ENCODE data around the gene PROK1.
"Not testable (repeated sequence)": the region's sequence is repeated elsewhere in the genome, so short reads cannot be mapped to it uniquely, and the experiment has no call there.

PROK1 gene

DNA sequence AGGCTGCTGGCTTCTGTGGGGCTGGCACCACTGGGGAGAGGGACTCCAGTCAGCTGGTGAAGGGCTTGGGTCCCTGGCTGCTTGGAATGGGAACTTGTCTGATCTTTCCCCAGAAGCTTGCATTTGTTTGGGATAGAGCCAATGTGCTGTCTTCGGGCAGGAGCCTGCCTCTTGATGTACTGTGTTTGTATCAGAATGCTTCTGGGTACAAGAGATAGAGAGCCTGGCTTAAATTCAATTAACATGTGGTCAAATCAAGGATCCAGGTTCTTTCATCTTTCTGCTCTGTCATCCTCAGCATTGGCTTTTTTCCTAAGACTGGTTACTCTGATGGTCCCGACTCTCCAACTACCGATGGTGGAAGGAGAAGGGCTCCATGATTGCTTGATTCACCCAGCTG, 16.0 kb upstream of the PROK1 start:
- DNase-seq, result no peak

DNA sequence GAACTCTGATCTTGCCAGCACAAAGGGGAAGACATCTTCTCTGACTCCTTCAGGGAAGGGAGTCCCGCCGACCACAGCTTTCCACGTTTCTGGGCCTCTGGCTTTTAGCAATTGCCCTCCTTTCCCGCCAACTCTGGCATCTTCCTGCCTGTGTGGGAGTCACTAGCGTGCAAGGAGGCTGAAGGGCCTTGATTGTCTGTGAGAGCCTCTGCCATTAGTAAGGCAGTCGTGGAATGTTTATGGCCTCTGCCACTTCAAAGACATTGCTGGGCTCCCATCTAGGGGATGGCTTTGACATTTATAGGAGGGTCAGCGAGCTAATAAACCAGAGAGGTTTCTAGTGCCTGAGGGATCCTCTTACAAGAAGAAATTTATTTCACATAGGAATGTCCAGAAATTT, 14.3 kb upstream of the PROK1 start:
- DNase-seq, result no peak

DNA sequence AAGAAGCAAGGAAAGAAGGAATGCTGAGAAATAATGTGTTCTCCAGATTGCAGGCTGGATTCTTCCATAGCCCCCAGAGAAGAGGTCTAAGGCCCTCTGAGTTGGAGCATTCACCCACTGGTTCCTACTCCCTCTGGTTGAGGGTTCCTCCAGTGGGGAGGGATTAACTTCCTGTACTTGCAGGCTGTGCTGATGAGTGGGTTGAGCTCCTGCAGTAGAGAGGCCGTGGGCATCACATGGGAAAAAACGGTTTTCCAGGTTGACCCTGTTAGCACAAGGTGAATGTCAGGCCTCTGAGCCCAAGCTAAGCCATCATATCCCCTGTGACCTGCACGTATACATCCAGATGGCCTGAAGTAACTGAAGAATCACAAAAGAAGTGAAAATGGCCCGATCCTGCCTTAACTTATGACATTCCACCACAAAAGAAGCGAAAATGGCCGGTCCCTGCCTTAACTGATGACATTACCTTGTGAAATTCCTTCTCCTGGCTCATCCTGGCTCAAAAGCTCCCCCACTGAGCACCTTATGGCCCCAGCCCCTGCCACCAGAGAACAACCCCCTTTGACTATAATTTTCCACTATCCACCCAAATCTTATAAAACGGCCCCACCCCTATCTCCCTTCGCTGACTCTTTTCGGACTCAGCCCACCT, 13.2 kb upstream of the PROK1 start:
- DNase-seq, result not testable (repeated sequence)

DNA sequence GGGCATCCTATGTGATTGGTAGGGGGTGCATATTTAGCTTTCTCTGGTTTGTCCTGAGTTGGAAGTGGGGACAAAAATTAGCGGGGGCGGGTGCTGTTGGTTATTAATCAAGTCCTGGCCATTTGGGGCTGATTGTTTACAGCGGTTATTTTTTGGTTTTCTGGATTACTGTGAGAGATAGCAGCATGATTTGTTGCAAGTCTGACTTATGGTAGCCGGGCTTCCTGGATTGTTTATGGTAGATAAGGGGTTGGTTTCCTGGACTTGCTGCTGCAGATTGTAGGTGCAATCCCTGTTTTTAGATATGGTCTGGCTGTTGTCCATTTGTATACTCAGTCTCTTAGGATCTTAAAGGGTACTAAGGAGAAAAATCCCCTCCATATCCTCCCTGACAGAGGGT, 12.1 kb upstream of the PROK1 start:
- DNase-seq, result no peak

DNA sequence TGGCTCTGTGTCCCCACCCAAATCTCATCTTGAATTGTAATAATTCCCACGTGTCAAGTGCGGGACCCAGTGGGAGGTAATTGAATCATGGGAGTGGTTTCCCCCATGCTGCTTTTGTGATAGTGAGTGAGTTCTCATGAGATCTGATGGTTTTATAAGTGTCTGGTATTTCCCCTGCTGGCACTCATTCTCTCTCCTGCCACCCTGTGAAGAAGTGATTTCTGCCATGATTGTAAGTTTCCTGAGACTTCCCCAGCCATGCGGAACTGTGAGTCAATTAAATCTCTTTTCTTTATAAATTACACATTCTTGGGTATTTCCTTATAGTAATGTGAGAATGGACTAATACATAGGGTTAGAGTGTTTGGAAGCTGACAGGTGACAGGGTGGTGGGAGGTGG, 11.1 kb upstream of the PROK1 start:
- DNase-seq, result not testable (repeated sequence)

DNA sequence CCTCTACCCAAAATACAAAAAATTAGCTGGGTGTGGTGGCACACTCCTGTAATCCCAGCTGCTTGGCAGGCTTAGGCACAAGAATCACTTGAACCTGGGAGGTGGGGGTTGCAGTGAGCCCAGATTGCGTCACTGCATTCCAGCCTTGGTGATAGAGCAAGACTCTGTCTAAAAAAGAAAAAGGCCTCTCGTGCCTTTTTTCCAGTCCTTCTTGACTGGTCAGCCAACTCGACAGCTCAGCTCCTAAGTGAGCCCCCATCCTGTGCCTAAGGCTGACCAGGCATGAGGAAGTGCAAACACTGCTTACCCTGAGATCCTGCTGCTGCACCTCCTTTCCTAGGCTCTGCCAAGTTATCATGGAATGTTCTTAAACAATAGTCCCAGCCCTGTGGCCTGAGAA, 10.1 kb upstream of the PROK1 start:
- no peak for DNase-seq

DNA sequence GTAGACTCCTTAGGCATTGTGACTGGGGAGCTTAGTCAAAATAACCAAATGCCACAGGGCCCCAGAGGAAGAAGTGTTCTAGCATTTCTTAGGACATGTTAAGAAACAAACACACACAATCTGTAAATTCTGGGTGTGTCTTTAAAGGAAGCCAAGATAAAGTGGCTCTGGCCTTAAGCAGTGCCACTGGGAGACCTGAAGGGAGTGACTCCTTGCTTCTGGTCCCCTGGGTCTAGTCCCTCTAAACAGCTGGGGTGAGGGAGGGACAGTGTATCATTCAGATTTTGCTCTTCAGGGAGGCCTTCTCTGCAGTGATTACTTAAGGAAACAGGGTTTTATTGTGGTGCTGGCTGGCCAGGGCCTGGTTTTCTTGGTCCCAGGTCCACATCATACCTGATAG, 9.1 kb upstream of the PROK1 start:
- DNase-seq, result no peak

DNA sequence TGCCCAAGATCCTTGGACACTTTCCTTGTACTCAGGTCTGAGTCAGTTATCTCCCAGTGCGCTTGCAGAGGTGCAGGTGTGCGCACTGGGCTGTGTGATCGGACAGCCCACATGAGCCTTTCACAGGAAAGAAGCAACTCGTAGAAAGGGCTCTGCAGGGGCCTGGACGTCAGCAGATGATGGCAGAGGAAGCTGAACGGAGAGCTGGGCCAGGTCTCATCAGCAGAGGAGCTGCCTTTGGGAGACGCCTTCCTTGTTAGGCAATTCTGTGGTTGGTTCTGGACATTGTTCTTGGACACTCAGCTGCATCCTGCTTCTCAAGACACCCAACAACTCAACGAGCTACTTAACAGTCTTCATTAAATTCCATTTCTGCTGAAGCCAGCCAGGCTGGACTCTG, 7.5 kb upstream of the PROK1 start:
- DNase-seq, result no peak

DNA sequence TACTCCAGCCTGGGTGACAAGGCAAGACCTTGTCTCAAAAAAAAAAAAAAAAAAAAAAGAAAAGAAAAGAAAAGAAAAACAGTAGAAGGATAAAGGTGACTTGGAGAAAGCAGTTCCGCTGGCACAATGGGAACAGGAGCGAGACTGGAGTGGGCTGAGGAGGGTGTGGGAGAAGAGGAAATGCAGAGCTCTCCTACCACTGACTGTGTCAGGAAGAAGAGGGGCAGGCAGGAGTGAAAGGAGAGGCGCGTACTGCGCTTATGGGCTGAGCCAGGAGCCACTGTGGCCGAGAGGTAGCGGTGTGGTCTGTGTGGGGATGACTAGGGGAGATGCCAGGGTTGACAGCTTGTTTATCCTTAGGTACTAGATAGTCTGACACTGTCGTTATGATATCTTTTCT, 6.4 kb upstream of the PROK1 start:
- DNase-seq, result no peak

DNA sequence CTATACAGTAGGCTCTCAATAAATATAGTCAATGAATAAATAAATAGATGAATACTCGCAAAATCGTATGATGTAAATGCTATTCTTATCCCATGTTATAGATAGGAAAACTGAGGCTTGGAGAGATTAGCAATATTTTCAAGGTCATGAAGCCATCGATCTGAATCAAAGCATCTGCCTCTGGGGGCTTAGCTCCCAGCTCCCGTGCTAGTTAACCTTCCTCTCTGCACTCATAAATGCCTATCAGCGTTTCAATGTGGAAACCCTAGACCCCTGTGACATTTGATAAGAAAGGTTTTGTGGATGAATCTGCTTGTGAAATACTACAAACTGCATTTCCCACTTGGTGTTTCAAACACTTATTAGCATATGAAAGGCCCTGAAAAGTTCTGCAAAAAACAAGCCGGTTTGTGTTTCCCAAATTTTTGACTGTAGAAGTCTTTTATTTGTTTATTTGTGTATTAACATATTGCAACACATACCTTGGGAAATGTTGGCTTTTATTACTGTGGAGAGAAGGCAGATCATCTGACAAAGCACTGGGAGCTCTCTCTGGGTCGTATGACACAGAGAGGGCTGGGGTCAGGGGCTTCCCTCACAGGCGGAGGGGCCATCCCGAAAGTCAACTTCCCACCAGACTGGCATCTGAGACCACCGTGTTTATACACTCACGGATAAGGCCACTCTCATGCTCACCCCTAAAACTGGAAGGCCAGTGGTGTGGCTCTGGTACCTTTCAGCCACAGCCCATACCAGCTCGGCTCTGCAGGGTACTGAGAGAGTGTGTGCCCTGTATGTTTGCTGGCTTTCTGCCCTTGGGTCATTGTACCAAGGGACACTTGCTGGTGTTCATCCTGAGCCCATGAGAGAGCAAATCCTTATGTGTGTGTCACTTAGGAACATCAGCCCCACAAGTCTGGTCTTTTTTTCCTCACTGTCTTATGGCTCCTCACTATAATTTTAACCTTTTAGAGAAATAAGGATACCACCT, 993 bp upstream of the PROK1 start:
- no peak for DNase-seq

DNA sequence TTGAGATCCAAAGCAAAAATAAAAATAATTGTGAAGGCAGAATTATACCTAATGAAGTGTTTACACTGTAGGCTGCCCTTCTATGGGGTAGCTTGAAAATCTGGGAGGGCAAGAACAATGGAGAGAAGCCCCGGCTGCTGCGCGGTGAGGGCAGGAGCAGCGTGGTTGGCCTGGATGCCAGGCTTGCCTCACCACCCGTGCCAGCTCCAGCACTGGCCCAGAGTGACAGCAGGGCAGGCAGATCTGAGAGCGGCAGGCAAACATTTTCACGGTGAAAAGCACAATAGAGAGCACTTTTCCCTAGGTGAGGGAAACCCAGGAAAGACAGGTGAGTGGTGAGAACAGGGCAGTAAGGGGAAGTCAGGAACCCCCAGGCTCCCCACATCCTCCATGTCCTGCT, 1.4 kb downstream of the PROK1 start:
- DNase-seq, result no peak

DNA sequence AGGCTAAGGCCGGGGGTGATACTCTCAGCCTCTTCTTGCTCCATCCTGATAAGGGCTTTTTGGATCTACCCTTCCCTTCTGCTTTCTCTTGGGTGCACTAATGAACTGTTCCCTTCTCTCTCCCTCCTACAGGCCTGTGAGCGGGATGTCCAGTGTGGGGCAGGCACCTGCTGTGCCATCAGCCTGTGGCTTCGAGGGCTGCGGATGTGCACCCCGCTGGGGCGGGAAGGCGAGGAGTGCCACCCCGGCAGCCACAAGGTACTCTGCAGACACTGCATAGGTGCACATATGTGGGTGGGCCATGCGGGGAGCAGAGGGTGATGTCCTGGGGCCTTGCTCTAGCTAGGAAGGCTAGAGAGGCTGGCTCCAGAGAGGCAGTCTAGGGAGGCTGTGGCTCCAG, 2.9 kb downstream of the PROK1 start:
- DNase-seq, result no peak

DNA sequence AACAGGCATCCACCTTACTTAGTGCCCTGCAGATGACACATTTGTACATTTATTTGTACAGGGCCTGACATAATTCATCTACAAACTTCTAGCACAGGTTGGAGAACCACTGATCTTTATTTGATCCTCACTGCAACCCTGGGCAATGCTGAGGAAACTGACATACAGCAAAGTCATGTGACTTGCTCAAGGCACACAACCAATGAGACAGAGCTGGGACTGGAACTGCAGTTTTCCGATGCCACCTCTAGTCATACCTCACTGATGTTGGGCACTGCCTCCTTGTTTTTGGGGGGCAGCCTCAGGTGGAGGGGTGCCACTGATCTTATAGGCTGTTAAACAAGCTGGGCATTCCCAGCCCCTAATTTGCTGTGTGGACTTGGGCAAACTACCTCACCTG, 3.4 kb downstream of the PROK1 start:
- no peak for DNase-seq

DNA sequence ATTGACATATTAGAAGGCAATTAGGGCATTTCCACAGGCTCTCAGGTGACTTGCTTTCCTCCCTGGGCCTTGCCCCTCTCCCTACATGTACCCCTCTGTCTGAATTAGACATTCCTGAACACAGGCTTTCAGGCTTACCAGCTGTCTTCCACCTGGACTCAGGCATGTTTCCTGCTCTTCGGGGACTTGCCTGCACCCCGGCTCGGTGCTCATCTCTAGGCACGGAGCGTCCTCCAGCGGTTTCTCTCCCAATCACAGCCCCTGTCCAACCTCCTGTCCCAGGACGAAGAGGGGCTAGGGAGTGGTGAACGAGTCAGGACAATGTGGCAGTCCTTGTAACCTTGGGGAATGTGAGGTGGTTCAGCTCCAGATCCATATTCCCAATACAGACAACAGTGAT, 4.2 kb downstream of the PROK1 start:
- no peak for DNase-seq

DNA sequence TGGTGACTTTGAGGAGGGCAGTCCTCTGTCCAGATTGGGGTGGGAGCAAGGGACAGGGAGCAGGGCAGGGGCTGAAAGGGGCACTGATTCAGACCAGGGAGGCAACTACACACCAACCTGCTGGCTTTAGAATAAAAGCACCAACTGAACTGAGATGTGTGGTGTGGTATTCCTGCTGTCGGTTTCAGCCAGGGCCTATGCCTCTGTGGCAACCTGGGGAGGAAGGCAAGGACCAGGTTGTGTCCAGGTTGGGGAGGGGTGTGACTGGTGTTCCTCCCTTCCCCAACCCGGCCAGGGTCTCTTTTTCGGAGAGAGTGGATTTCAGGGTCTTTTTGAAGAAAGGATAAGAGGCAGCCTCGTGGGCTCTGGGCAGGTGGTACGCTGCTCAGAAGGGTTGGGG, 6.3 kb downstream of the PROK1 start:
- no peak for DNase-seq

DNA sequence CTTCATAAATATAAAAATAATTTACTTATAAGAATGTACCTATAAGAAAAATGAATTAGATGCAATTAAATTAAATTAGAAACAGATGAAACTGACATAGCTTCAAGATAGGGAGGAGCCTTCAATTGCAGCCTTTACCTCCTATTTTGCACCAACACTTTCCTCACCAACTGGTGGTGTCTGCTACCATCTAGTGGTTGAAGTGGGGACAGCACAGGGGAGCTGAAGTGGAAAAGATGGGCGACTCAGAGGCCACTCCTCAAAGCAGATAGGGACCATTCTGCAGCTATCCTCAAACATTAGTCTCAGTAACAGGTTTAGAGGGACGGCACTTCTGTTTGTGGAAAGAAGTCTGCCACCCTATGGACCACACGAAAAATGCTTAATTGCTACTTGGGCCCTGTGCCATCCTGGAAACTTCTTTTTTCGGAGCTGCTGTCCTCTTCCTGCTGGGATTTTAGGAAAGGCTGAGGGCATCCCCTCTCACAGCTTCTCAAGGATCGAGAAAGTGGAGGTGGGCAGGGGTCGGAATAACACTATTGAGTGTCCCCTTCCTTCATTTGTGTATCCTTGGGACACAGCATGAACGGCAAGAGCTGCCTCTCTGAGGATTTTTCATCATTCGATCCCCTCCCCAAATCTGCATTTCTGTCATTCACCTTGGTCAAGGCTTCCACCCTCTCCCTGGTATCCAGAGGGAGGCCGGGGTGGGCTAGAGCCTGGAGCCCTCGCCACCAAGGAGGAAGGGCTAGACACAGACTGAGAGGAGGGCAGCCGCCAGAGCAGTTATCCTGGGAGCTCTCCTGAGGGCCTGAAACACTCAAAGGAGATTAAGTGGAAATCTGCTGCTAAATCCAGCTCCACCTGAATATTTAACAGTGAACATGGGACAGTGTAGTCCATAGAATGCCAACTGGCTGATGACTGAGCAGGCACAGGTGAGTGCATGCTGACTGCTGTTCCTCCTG, 9.6 kb downstream of the PROK1 start:
- peak; percentile 76 to 77 for DNase-seq

DNA sequence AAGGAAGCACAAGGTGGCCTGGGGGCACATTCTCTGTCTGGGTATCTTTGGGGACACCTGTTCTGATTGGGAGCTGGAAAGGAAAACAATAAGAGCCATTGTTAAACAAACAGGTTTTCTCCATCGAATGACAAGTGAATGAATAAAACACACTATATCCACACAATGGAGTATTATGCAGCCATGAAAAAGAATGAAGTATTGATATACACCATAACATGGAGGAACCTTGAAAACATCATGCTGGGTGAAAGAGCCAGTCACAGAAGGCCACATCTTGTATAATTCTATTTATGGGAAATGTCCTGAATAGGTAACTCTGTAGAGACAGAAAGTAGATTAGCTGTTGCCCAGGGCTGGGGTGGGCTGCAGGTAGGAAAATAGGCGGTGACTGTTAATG, 11.1 kb downstream of the PROK1 start:
- no peak for DNase-seq

DNA sequence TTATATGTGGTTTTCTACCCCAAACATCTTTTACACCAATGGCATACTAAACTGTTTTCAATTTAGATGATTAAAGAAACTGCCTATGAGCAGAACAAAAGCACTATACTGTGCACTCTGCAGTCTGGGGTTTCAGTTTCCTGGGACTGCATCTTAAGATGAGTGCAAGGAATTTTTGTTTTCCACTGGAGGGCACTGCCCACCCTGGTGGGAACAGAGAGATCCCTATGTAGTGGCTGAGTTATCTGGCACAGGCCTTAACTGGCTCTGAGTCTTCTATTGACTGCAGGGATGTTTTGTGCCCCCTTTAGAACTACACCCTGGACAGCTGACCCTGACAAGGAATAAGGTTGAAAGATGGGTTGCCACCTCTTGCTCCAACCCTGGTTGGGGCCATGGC, 12.0 kb downstream of the PROK1 start:
- no peak for DNase-seq

DNA sequence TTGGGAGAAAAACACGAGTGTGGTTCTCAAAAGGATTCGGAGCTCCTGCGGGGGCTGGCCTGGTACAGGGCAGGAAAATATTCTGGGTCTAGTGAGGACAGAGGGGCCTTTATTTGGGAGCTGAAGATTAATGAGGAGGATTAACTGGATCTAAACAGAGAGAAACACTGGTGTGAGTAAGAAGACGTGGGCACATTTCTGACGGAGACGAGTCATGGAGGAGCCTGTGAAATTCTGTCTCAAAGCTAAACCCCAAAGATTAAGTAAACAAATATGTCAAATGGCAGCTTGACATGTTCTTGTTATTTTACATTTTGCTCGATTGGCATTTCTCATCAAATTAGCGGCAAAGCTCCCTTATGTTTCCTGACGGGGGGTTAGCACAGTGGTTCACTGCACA, 12.8 kb downstream of the PROK1 start:
- no peak for DNase-seq

DNA sequence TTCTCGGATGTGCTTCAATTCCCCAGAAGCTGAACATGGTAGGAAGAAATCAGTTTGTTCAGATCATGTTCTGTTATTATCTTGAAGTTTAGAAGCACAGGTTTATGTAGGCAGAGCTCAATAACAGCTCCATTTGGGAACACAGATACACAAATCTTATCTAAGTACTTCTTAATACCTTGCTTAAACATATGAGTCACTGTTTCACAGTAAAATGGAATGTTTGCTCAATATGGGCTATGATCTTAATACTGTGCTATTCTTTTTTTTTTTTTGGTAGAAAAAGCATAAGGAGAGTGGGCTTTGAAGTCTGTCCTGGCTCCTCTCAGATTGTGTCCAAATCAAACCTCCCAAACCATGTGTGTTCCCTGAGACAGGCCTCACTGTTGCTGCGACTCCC, 13.4 kb downstream of the PROK1 start:
- DNase-seq, result no peak

DNA sequence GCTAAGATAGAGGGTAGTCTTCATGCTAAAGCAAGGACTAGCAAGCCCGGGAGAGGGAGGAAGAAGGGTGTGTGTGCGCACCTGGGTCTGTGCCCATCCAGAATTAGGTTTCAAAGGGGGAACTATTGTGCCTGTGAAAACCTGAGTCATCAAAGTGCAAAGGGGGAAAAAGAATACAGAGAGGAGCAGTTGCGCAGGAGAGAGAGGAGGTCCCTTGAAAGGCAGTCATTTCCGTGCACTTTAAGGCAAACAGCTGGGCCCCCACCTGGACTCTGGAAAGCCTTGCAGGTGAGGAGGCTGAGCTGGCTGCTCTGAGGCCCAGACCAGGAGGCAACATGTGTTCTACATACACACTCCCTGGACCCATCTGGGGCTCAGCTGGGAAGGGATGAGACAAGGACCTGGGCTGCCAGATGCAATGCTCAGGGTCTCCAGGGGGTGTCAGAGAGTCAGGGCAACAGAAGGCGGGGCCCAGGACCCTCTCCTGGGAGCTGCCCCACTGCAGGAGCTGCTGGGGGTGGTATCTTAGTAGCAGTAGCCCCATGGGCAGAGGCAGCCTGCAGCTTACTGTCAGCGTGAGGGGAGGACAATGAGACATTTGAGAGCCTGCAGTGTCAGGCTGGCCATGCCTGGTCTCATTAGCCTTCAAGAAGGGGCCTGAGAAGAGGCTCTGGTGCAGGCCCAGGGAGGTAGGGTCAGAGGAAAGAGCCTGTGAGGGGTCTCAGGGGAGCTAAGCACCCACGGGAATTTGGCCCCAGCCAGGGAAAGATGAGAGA, 14.3 kb downstream of the PROK1 start:
- DNase-seq, result no peak

DNA sequence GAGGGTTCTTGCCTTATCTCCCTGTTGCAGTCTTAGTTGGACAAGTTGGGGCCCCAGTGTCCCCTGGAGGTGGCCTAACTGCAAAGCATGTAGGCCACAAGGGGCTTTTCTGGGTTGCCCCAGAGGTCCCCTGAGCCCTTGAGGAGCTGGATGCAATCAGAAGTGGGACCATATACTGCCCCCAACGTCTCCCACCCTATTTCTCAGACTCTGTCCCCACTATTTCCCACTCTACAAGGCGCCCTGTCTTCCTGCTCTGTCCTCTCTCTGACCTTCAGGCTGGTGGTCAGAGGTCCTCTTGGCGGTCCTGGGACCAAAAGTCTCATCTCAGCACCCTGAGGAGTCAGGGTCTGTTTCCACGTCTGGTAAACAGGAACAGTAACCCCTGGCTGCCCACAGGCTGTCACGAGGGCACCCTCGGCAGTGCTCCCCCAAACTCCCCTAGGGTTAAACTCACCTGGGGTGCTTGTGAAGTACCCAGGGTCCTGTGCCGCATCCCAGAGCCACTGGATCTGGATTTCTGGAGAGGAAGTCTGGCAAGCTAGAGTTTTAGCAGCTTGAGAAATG, 14.9 kb downstream of the PROK1 start:
- no peak for DNase-seq

All from stimulated activated CD4-positive, alpha-beta T cell treated with anti-CD3 and anti-CD28 coated beads, Interleukin-4, amount 100 ng/mL, for 4 hours (primary cell).